PC-9 (cell line): ENCODE measurements around the gene USP2. TPM values are rescaled to one million over a fixed set of nuclear protein-coding genes. Genes with fewer than 3 reads are reported as not detected.

Experiments
- BruUV-seq: library from RNA; stranded (reverse); fragments of 400-500 nt; replicated peaks from 2 replicates; lab custom pipeline; 2021; lab: Mats Ljungman, UMichigan
- CTCF ChIA-PET: fragments of 300-600 bp; sonication (Branson Sonifier 250); formaldehyde crosslinking; loops from one replicate; lab custom pipeline; 2022; ENCODE audit warnings: antibody characterized with exemption; lab: Charles Lee
- POLR2A ChIA-PET: fragments of 300-600 bp; sonication (Branson Sonifier 250); formaldehyde crosslinking; loops from one replicate; lab custom pipeline; 2022; ENCODE audit warnings: antibody characterized with exemption; ENCODE audit not compliant: unreplicated experiment; lab: Charles Lee
- DNase-seq, 2 experiments: peaks; one replicate each; pipeline versions ENCODE4 v3.0.0 to v3.0.0-alpha.2; 2015 to 2022; ENCODE audit warnings: mixed read lengths in 1 of 2
- H2AFZ ChIP-seq: fragments of 200-600 bp; sonication (generic); 2 replicates; pipeline ENCODE4 v1.8.1; 2017; ENCODE audit warnings: antibody characterized with exemption
- H3F3A ChIP-seq: fragments of 200-600 bp; sonication (generic); 2 replicates; pipeline ENCODE4 v1.8.1; 2017; ENCODE audit warnings: antibody characterized with exemption, mild to moderate bottlenecking, low read depth; ENCODE audit not compliant: insufficient read depth
- H3K27ac ChIP-seq: fragments of 200-600 bp; sonication (generic); 2 replicates; pipeline ENCODE4 v1.6.1; 2016; ENCODE audit warnings: mixed run types
- H3K27me3 ChIP-seq: fragments of 200-600 bp; sonication (generic); 2 replicates; pipeline ENCODE4 v1.6.1; 2016; ENCODE audit warnings: low read depth, mixed run types; ENCODE audit not compliant: insufficient read depth
- H3K36me3 ChIP-seq: fragments of 200-600 bp; sonication (generic); 2 replicates; pipeline ENCODE4 v1.6.1; 2016; ENCODE audit warnings: low read depth, mixed run types
- H3K4me1 ChIP-seq: fragments of 200-600 bp; sonication (generic); replicated peaks from 2 replicates; pipeline ENCODE4 v1.6.1; 2016; ENCODE audit warnings: mixed run types; ENCODE audit not compliant: insufficient read depth
- H3K4me2 ChIP-seq: fragments of 200-600 bp; sonication (generic); 2 replicates; pipeline ENCODE4 v1.6.1; 2017; ENCODE audit warnings: mixed run types
- H3K4me3 ChIP-seq: fragments of 200-600 bp; sonication (generic); 2 replicates; pipeline ENCODE4 v1.6.1; 2016; ENCODE audit warnings: mixed run types
- H3K79me2 ChIP-seq: fragments of 200-600 bp; sonication (generic); 2 replicates; pipeline ENCODE4 v1.6.1; 2017; ENCODE audit warnings: low read depth, mixed run types
- H3K9me2 ChIP-seq: fragments of 200-600 bp; sonication (generic); 2 replicates; pipeline ENCODE4 v1.8.1; 2017; ENCODE audit warnings: mild to moderate bottlenecking; ENCODE audit not compliant: insufficient read depth
- H3K9me3 ChIP-seq: fragments of 200-600 bp; sonication (generic); 2 replicates; pipeline ENCODE4 v1.8.1; 2016; ENCODE audit warnings: low read depth; ENCODE audit not compliant: insufficient read depth
- H4K20me1 ChIP-seq: fragments of 200-600 bp; sonication (generic); 2 replicates; pipeline ENCODE4 v1.8.1; 2017; ENCODE audit not compliant: insufficient read depth
- CTCF ChIP-seq: fragments of 200-600 bp; sonication (generic); conservative IDR thresholded peaks from 2 replicates; pipeline ENCODE4 v1.6.1; 2017; ENCODE audit warnings: mixed run types, antibody characterized with exemption, mild to moderate bottlenecking, moderate library complexity
- EZH2 ChIP-seq: fragments of 200-600 bp; sonication (generic); IDR thresholded peaks from 2 replicates; pipeline ENCODE4 v1.8.0; 2017; ENCODE audit warnings: antibody characterized with exemption, low read depth
- intact Hi-C: fragments of 100-400 bp; cut with micrococcal nuclease; formaldehyde crosslinking; loops from one replicate; pipeline ENCODE4 v1.10.0; 2022; ENCODE audit not compliant: unreplicated experiment
- total RNA-seq: library from RNA; stranded (reverse); gene quantifications from 2 replicates; pipeline ENCODE4 v1.2.3, GENCODE V29; 2021

The USP2 gene
- total RNA-seq, 1 experiment from 2014 or later = 2.1 TPM

GRCh38 chr11:119426142-119426541, 44.7 kb upstream of the USP2 start:
- Histone ChIP-seq H3K27ac (no peak overlapping the region), H2AFZ (no peak overlapping the region), H3K9me3 (no peaks in the 10 kb centered on the region), H3K4me1 (no peaks in the 10 kb centered on the region), H3K36me3 (no peaks in the 10 kb centered on the region), H3K4me3 (no peak overlapping the region), H3K4me2 (no peak overlapping the region), H4K20me1 (no peaks in the 10 kb centered on the region), H3F3A (no peaks in the 10 kb centered on the region), H3K27me3 (no peaks in the 10 kb centered on the region), H3K9me2 (no peaks in the 10 kb centered on the region), H3K79me2 (no peaks in the 10 kb centered on the region)
- no TSS peak for BruUV-seq
- ChIA-PET CTCF (no interaction called here), POLR2A (no interaction called here)
- intact Hi-C loops = no loop called here
- no peak for TF ChIP-seq CTCF
- no peak for TF ChIP-seq EZH2
- no peak for DNase-seq

- Histone ChIP-seq H3K9me2 (no peaks in the 10 kb centered on the region), H3F3A (no peaks in the 10 kb centered on the region), H2AFZ (no peak overlapping the region), H3K4me3 (no peak overlapping the region), H3K4me2 (no peak overlapping the region), H3K9me3 (no peaks in the 10 kb centered on the region), H3K79me2 (no peaks in the 10 kb centered on the region), H3K4me1 (no peaks in the 10 kb centered on the region), H4K20me1 (no peaks in the 10 kb centered on the region), H3K36me3 (no peaks in the 10 kb centered on the region), H3K27ac (no peak overlapping the region), H3K27me3 (no peaks in the 10 kb centered on the region)
- intact Hi-C loops = no loop called here
- ChIA-PET POLR2A (no interaction called here), CTCF (no interaction called here)
- DNase-seq = no peak
- BruUV-seq = no TSS peak
- TF ChIP-seq EZH2 (no peak), CTCF (no peak)
Measured at GRCh38 chr11:119424775-119425174, 43.3 kb upstream of the USP2 start.

- Histone ChIP-seq H3K27me3 (no peaks in the 10 kb centered on the region), H3K27ac (no peak overlapping the region), H3K79me2 (no peaks in the 10 kb centered on the region), H3F3A (no peaks in the 10 kb centered on the region), H4K20me1 (no peaks in the 10 kb centered on the region), H3K4me2 (no peak overlapping the region), H2AFZ (no peak overlapping the region), H3K4me3 (no peak overlapping the region), H3K9me3 (no peaks in the 10 kb centered on the region), H3K4me1 (no peaks in the 10 kb centered on the region), H3K9me2 (no peaks in the 10 kb centered on the region), H3K36me3 (no peaks in the 10 kb centered on the region)
- ChIA-PET CTCF (no interaction called here), POLR2A (no interaction called here)
- intact Hi-C loops = no loop called here
- no peak for DNase-seq
- BruUV-seq = no TSS peak
- no peak for TF ChIP-seq EZH2
- no peak for TF ChIP-seq CTCF
Measured at GRCh38 chr11:119424276-119424675, 42.8 kb upstream of the USP2 start.
